SIG-M5 (cell line): ENCODE measurements around the gene WDR45.
A peak's percentile ranks its signal among the peaks of the same experiment; 100 is the strongest.

Experiments used
- DNase-seq: peaks from one replicate; lab custom pipeline; 2025; lab: John Stamatoyannopoulos, UW

WDR45 gene

DNA sequence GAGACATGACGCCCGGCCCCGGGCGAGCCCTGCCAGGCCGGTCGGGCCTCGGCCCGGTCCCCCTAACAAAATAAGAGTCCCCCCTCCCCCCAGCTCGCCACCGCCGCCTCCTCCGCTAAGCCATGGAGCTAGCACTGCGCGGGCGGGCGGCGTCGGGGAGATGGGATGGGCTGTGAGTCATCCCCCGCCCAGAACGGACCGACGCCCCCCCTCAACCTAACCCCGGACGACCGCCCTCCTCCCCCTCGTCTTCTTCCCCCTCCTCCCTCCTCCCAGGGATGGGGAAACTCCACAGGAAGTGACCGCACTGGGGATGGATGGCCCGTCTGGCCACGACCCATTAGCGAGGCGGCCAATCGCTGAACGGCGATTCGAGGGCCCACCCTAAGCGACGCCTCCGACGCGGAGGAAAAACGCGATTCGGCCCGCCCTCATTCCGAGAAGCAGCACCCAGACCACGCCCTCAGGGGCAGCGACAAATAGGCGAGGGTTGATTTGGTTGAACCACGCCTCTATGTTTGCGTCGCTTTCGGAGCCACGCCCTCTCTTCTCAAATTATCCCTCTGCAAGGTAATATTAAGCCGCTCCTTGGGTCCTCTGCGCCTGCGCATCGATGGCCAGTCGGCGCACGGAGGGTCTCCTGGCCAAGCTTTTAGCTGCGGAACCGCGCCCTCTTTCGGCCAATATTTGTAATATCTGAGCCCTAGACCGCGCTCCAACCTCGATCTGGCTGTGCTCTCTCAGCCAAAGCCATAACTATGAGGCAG lies 36.3 kb downstream of the WDR45 start, which contains the start of gene TFE3:
Gene TFE3, minus strand, starts transcription at position 138 of the 767 bp plus-strand sequence. Its CDS starts 131 bp downstream, at position 7.
- DNase-seq = peak; percentile 87

DNA sequence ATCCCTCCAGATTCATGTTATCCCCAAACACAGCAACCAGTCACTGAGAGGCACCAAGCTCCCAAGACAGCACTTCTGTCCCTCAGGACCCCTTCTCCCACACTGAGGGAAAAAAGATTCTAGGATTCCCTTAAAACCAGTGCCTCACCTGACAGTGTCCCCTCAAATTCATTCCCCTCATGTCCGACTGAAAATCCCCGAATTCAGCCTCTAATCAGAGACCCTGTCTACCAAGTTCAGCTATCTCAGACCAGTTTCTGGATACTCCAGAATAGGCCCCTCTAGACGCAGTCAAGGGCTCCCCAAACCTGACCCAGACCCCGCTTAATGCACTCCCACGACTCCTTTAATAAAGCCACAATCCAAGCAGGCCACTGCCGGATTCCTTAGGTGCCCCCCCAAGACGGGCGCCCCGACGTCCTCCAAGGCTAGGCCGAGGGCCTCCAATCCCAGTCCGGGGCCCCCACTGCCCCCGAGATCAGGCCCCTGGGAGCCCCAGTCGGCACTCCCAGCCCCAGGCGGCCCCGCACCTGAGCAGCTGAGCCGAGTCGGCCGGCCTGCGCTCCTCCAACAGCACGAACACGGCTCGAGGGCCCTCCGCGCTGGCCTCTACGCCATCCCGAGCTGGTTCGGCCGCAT lies 37.0 kb downstream of the WDR45 start:
- DNase-seq = no peak

DNA sequence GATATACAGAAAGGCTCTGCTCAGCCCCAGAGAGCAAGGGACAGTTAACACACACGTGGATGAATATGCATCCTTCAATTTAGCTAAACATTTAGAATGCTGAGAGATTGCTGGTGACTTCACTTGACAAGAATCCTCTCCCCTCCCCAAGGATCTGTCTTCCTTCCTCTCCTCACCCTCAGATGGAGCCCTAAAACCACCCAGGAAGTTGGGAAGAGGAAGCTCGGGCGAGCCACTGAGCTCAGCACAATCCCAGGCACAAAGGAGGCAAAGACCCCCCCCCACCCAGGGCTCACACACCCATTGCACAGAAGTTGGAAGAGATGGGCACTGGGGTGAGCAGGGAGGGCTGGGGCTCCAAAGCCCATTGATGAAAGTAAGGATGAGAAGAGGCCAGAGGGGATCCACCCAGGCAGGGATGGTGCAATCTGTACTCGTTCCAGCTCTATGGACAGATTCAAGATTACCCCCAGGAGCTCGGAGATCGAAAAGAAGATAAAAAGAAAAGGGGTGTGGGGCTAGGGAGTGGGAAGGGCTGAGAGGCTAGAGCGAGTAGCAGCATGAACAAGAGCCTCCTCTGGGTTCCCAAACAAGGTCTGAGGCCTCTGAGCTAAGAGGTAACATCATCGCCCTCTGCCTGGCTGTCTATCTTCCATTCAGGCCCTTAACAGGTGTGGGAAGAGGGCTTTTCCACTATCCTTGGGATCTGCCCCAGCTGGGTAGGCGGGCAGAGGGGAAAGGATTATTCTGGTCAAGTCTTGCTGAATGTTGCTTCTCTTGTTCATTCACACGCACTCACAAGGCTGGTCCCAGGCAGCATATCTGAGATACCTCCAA lies 37.7 kb downstream of the WDR45 start:
- no peak for DNase-seq

GRCh38 chrX:49040376-49040955 lies 39.2 kb downstream of the WDR45 start:
- DNase-seq = no peak

GRCh38 chrX:49039598-49040375 lies 39.9 kb downstream of the WDR45 start:
- DNase-seq = peak; percentile 53

DNA sequence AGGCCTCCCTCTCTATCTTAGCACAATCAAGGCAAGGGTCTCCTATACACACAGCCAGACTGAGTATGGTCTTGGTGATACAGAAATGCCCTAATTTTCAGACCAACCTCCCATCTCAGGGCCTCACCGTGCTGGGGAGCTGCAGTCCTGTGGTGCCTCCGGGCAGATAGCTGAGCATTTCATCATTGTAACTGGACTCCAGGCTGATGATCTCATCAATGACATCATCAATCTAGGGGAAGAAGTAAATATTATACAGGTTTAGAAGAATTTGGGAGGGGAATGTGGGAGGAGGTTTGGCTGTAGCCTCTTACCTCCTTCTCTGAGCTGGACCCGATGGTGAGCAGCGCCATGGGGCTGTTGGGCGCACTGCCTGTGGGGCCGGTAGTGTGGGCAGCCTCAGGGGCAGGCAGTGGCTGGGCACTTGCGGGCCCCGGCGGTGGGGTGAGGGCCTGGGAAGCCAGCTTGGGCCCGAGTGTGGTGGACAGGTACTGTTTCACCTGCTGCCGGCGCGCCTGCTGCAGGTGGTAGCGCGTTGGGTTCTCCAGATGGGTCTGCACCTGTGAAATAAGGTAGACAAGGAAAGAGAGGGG lies 41.7 kb downstream of the WDR45 start:
- no peak for DNase-seq

GRCh38 chrX:49030283-49030682 lies 49.4 kb downstream of the WDR45 start:
- DNase-seq = no peak

- DNase-seq = no peak
These were observed 49.8 kb downstream of the WDR45 start for GRCh38 chrX:49029876-49030275.
